ENCODE measurements around the gene USP43. TPM values are rescaled to one million over a fixed set of nuclear protein-coding genes. Genes with fewer than 3 reads are reported as not detected.

Gene USP43
- total RNA-seq, 2 donors from 2014 or later: 0.24 TPM; not detected in 1

- Histone ChIP-seq H3K9me3 (no peaks in the 10 kb centered on the region), H3K4me3 (no peak overlapping the region), H3K27me3 (no peaks in the 10 kb centered on the region), H3K27ac (no peak overlapping the region), H3K36me3 (no peaks in the 10 kb centered on the region), H3K4me1 (no peaks in the 10 kb centered on the region)
- TF ChIP-seq CTCF (IDR thresholded peaks at IDR 0.05): no peak
- no peak for DNase-seq (ENCODE audit: low spot score)
Measured at GRCh38 chr17:9696279-9697044, 51.1 kb downstream of the USP43 start.

DNA sequence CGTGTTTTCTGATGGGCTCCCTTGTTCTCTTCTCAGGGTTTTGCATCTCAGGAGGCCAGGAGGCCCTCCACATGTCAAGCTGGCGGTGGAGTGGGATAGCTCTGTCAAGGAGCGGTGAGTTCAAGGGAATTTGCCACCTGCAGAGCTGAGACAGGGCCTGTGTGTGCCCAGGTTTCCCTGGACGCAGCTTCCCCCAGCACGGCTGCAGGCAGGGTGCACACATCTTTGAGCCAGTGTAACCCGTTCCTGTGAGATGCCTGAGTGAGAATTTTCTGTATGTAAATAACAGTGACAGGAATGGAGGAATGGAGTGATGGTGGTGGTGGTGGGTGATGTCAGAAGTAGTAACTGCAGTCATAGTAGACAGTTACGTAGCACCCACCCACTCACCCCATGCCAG, 54.8 kb downstream of the USP43 start:
- Histone ChIP-seq H3K9me3 (no peaks in the 10 kb centered on the region), H3K36me3 (no peaks in the 10 kb centered on the region), H3K4me1 (no peaks in the 10 kb centered on the region), H3K27ac (no peak overlapping the region), H3K27me3 (no peaks in the 10 kb centered on the region), H3K4me3 (no peak overlapping the region)
- no peak for DNase-seq (ENCODE audit: low spot score)
- no peak for TF ChIP-seq CTCF (IDR thresholded peaks at IDR 0.05)

- H3K9me3 ChIP-seq: no peaks in the 10 kb centered on the region
- no peak overlapping the region for H3K4me3 ChIP-seq
- no peaks in the 10 kb centered on the region for H3K27me3 ChIP-seq
- no peak overlapping the region for H3K27ac ChIP-seq
- no peak for TF ChIP-seq CTCF (IDR thresholded peaks at IDR 0.05)
- no peak for DNase-seq (ENCODE audit: low spot score)
- no peaks in the 10 kb centered on the region for H3K4me1 ChIP-seq
- H3K36me3 ChIP-seq: no peaks in the 10 kb centered on the region
Measured at GRCh38 chr17:9700754-9701476, 55.6 kb downstream of the USP43 start.

- no peaks in the 10 kb centered on the region for H3K36me3 ChIP-seq
- H3K27ac ChIP-seq: no peak overlapping the region
- no peak for DNase-seq (ENCODE audit: low spot score)
- H3K4me3 ChIP-seq: no peak overlapping the region
- H3K9me3 ChIP-seq: no peaks in the 10 kb centered on the region
- H3K4me1 ChIP-seq: no peaks in the 10 kb centered on the region
- TF ChIP-seq CTCF (IDR thresholded peaks at IDR 0.05): no peak
- H3K27me3 ChIP-seq: no peaks in the 10 kb centered on the region
Measured at GRCh38 chr17:9702482-9702881, 57.2 kb downstream of the USP43 start.

DNA sequence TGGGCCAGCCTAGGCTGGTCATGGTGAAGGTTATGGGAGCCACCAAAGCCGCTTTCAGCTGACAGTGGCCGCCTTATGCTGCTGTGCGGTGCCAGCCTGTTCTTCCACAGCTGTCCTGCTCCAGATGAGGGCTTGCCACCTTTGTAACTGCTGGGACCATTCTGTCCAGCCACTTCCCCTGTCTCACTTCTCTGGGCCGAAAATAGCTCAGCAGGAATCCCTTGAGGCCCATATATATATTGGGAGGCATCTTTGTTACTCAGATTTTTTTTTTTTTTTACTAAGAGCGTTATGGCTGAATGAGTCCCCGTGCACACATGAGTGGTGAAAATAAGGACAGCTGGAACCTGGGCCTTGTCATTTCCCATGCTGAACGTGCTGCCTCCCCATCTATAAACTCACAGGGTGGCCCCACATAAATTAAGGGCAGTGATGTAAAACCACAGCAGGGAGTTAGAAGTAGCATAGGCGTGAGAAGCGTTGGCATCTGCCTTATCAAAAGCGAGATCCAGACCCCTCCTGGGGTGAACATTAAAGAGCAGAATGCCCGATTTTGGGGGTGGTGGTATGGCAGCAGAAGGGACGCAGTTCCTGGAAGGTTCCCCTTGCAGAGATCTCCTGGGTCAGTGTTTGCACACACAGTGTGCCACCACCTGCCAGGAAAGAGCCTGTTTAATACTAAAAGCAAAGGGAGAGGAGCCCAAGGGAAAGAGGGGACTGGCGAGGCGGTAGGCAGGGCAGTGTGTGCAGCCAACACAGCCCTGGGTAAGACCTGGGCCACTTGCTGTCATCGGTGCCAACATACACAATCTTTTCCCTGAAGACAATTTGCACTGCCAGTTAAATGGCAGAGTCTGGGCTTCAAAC, 57.8 kb downstream of the USP43 start:
- H3K27ac ChIP-seq: no peak overlapping the region

More for the DNA sequence above, 57.8 kb downstream of the USP43 start:
- Histone ChIP-seq H3K36me3 (no peaks in the 10 kb centered on the region), H3K4me1 (no peaks in the 10 kb centered on the region), H3K4me3 (no peak overlapping the region), H3K27me3 (no peaks in the 10 kb centered on the region), H3K9me3 (no peaks in the 10 kb centered on the region)
- TF ChIP-seq CTCF (IDR thresholded peaks at IDR 0.05): no peak
- DNase-seq (ENCODE audit: low spot score): no peak
